CD8-positive, alpha-beta memory T cell (primary cell): Measurements from ENCODE around the gene MKS1. TPM values are rescaled to one million over a fixed set of nuclear protein-coding genes. Genes with fewer than 3 reads are reported as not detected.

Experiments used
- CTCF ChIA-PET: fragments of 350-600 bp; sonication (Branson Sonifier 250); formaldehyde crosslinking; loops from one replicate; lab custom pipeline; 2021; ENCODE audit warnings: antibody characterized with exemption; lab: Charles Lee
- POLR2A ChIA-PET: fragments of 350-600 bp; sonication (Branson Sonifier 250); formaldehyde crosslinking; loops from one replicate; lab custom pipeline; 2021; ENCODE audit warnings: antibody characterized with exemption; lab: Charles Lee
- DNase-seq, 5 donors: peaks; one replicate each; pipeline versions ENCODE4 v3.0.0 to v3.0.0-alpha.2; 2020 to 2022; ENCODE audit warnings: mixed read lengths in 1 of 5
- H3K27ac ChIP-seq: one replicate; pipeline ENCODE4 v1.7.0; 2013; ENCODE audit warnings: low read depth, mild to moderate bottlenecking, low read length, moderate library complexity
- H3K27me3 ChIP-seq: 2 replicates; pipeline ENCODE4 v1.7.0; 2013; ENCODE audit warnings: low read length, mild to moderate bottlenecking; ENCODE audit not compliant: insufficient read depth, poor library complexity, severe bottlenecking
- H3K36me3 ChIP-seq: 2 replicates; pipeline ENCODE4 v1.7.0; 2013; ENCODE audit warnings: mild to moderate bottlenecking, low read length, moderate library complexity; ENCODE audit not compliant: insufficient read depth
- H3K4me1 ChIP-seq: 2 replicates; pipeline ENCODE4 v1.7.0; 2013; ENCODE audit warnings: mild to moderate bottlenecking, low read length, moderate library complexity; ENCODE audit not compliant: insufficient read depth
- H3K4me3 ChIP-seq: 2 replicates; pipeline ENCODE4 v1.7.0; 2013; ENCODE audit warnings: mild to moderate bottlenecking, low read length
- H3K9me3 ChIP-seq: 2 replicates; pipeline ENCODE4 v1.7.0; 2013; ENCODE audit warnings: mild to moderate bottlenecking, low read length
- H3K27ac Mint-ChIP-seq, 8 donors: one replicate each; pipeline ENCODE4 v1.8.0; 2020 to 2021; ENCODE audit warnings: mixed read lengths in 8 of 8, mild to moderate bottlenecking in 6 of 8, inconsistent platforms in 3 of 8, moderate library complexity in 3 of 8
- H3K27me3 Mint-ChIP-seq, 2 donors: one replicate each; pipeline ENCODE4 v1.8.0; 2020 to 2021; ENCODE audit warnings: mixed read lengths in 2 of 2, mild to moderate bottlenecking in 1 of 2, moderate library complexity in 1 of 2
- H3K36me3 Mint-ChIP-seq, 3 donors: one replicate each; pipeline ENCODE4 v1.8.0; 2020 to 2021; ENCODE audit warnings: mixed read lengths in 3 of 3, inconsistent platforms in 1 of 3, mild to moderate bottlenecking in 1 of 3
- H3K4me1 Mint-ChIP-seq, 3 donors: one replicate each; pipeline ENCODE4 v1.8.0; 2020 to 2021; ENCODE audit warnings: mixed read lengths in 3 of 3, inconsistent platforms in 1 of 3, mild to moderate bottlenecking in 1 of 3
- H3K4me3 Mint-ChIP-seq, 7 donors: one replicate each; pipeline ENCODE4 v1.8.0; 2020 to 2021; ENCODE audit warnings: mixed read lengths in 7 of 7, mild to moderate bottlenecking in 6 of 7, moderate library complexity in 4 of 7, inconsistent platforms in 2 of 7
- H3K9me3 Mint-ChIP-seq, 5 donors: one replicate each; pipeline ENCODE4 v1.8.0; 2020 to 2022; ENCODE audit warnings: mixed read lengths in 5 of 5, mild to moderate bottlenecking in 3 of 5, moderate library complexity in 2 of 5, inconsistent platforms in 1 of 5
- polyA plus RNA-seq: library from polyadenylated mRNA; unstranded; fragments of 300-500 nt; fragmentation: Illumina TruSeq; gene quantifications from one replicate; pipeline ENCODE4 v1.2.3, GENCODE V29; 2021
- total RNA-seq, 2 experiments: library from RNA; stranded (reverse); gene quantifications; one replicate each; pipeline ENCODE4 v1.2.3, GENCODE V29; 2021

Gene MKS1
- total and polyA plus RNA-seq, 3 experiments from 2014 or later, result 10.7 to 33.9 (median 26.2) TPM

GRCh38 chr17:58210922-58211321, 8.1 kb downstream of the MKS1 start:
- Mint-ChIP-seq H3K4me1 (no peaks in the 10 kb centered on the region), H3K27me3 (no peaks in the 10 kb centered on the region), H3K27ac (no peak overlapping the region), H3K9me3 (no peaks in the 10 kb centered on the region), H3K36me3 (peaks cover 0 to 82% (median 22%) of the 10 kb centered on the region in 3 donors), H3K4me3 (no peak overlapping the region)
- Histone ChIP-seq H3K36me3 (peaks cover 24% of the 10 kb centered on the region), H3K4me1 (no peaks in the 10 kb centered on the region), H3K4me3 (no peak overlapping the region), H3K9me3 (no peaks in the 10 kb centered on the region), H3K27ac (no peak overlapping the region), H3K27me3 (no peaks in the 10 kb centered on the region)
- ChIA-PET POLR2A (no interaction called here), CTCF (no interaction called here)
- no peak for DNase-seq

- Histone ChIP-seq H3K27me3 (no peaks in the 10 kb centered on the region), H3K4me1 (no peaks in the 10 kb centered on the region), H3K36me3 (peaks cover 18% of the 10 kb centered on the region), H3K4me3 (no peak overlapping the region), H3K9me3 (no peaks in the 10 kb centered on the region), H3K27ac (no peak overlapping the region)
- ChIA-PET CTCF (no interaction called here), POLR2A (no interaction called here)
- no peak for DNase-seq
- Mint-ChIP-seq H3K9me3 (no peaks in the 10 kb centered on the region), H3K36me3 (peaks cover 0 to 68% (median 19%) of the 10 kb centered on the region in 3 donors), H3K4me3 (no peak overlapping the region), H3K27me3 (no peaks in the 10 kb centered on the region), H3K27ac (peak overlapping the region in 2 of 8 donors; percentile 4 to 84), H3K4me1 (no peaks in the 10 kb centered on the region)
Observed at GRCh38 chr17:58208344-58208743, 10.7 kb downstream of the MKS1 start.

- no peak overlapping the region for H3K4me3 ChIP-seq
- CTCF ChIA-PET, result no interaction called here
- Mint-ChIP-seq H3K4me3 (no peak overlapping the region), H3K27me3 (no peaks in the 10 kb centered on the region), H3K36me3 (peaks cover 0 to 59% (median 17%) of the 10 kb centered on the region in 3 donors), H3K4me1 (no peaks in the 10 kb centered on the region), H3K27ac (peak overlapping the region in 1 of 8 donors; percentile 17), H3K9me3 (no peaks in the 10 kb centered on the region)
- POLR2A ChIA-PET, result no interaction called here
- H3K36me3 ChIP-seq, result peaks cover 9% of the 10 kb centered on the region
- no peak overlapping the region for H3K27ac ChIP-seq
- no peaks in the 10 kb centered on the region for H3K27me3 ChIP-seq
- no peak for DNase-seq
- no peaks in the 10 kb centered on the region for H3K9me3 ChIP-seq
- H3K4me1 ChIP-seq, result no peaks in the 10 kb centered on the region
Observed at GRCh38 chr17:58207451-58207850, 11.6 kb downstream of the MKS1 start.

- Mint-ChIP-seq H3K27me3 (no peaks in the 10 kb centered on the region), H3K36me3 (peaks cover 0 to 48% (median 13%) of the 10 kb centered on the region in 3 donors), H3K9me3 (no peaks in the 10 kb centered on the region), H3K4me1 (no peaks in the 10 kb centered on the region), H3K27ac (peak overlapping the region in 1 of 8 donors; percentile 92), H3K4me3 (no peak overlapping the region)
- no peak for DNase-seq
- Histone ChIP-seq H3K27me3 (no peaks in the 10 kb centered on the region), H3K9me3 (no peaks in the 10 kb centered on the region), H3K27ac (no peak overlapping the region), H3K4me3 (no peak overlapping the region), H3K4me1 (no peaks in the 10 kb centered on the region), H3K36me3 (peaks cover 3% of the 10 kb centered on the region)
- CTCF ChIA-PET, result interaction anchor here (1.8 kb wide), 1 partner anchor 8 kb away, joined by 5 read pairs; no protein-coding TSS in a partner anchor
- POLR2A ChIA-PET, result no interaction called here
Observed at GRCh38 chr17:58205936-58206335, 13.1 kb downstream of the MKS1 start.

GRCh38 chr17:58204796-58205195, 14.3 kb downstream of the MKS1 start:
- no peak overlapping the region for H3K4me3 Mint-ChIP-seq
- CTCF ChIA-PET, result interaction anchor here (1.8 kb wide), 1 partner anchor 9 kb away, joined by 5 read pairs; no protein-coding TSS in a partner anchor
- H3K27ac Mint-ChIP-seq, result no peak overlapping the region
- H3K4me1 Mint-ChIP-seq, result peaks cover 0 to 3% (median 3%) of the 10 kb centered on the region in 3 donors
- no peak overlapping the region for H3K4me3 ChIP-seq
- H3K9me3 ChIP-seq, result no peaks in the 10 kb centered on the region
- H3K36me3 ChIP-seq, result peaks cover 3% of the 10 kb centered on the region
- no peak for DNase-seq
- POLR2A ChIA-PET, result no interaction called here
- H3K27me3 ChIP-seq, result no peaks in the 10 kb centered on the region
- no peaks in the 10 kb centered on the region for H3K4me1 ChIP-seq
- no peak overlapping the region for H3K27ac ChIP-seq
- peaks cover 0 to 3% of the 10 kb centered on the region in 2 donors for H3K27me3 Mint-ChIP-seq
- no peaks in the 10 kb centered on the region for H3K9me3 Mint-ChIP-seq
- peaks cover 0 to 37% (median 8%) of the 10 kb centered on the region in 3 donors for H3K36me3 Mint-ChIP-seq

GRCh38 chr17:58202859-58203258, 16.2 kb downstream of the MKS1 start:
- Mint-ChIP-seq H3K27ac (no peak overlapping the region), H3K36me3 (peaks cover 0 to 22% (median 0%) of the 10 kb centered on the region in 3 donors), H3K4me3 (no peak overlapping the region), H3K27me3 (peaks cover 2 to 14% of the 10 kb centered on the region in 2 donors), H3K4me1 (peaks cover 0 to 3% (median 3%) of the 10 kb centered on the region in 3 donors), H3K9me3 (no peaks in the 10 kb centered on the region)
- H3K27ac ChIP-seq, result no peak overlapping the region
- no peak overlapping the region for H3K4me3 ChIP-seq
- no peaks in the 10 kb centered on the region for H3K36me3 ChIP-seq
- H3K4me1 ChIP-seq, result no peaks in the 10 kb centered on the region
- ChIA-PET POLR2A (no interaction called here), CTCF (no interaction called here)
- H3K27me3 ChIP-seq, result no peaks in the 10 kb centered on the region
- DNase-seq, result no peak
- H3K9me3 ChIP-seq, result no peaks in the 10 kb centered on the region

GRCh38 chr17:58200024-58200633, 18.9 kb downstream of the MKS1 start:
- H3K9me3 Mint-ChIP-seq, result no peaks in the 10 kb centered on the region
- POLR2A ChIA-PET, result interaction anchor here (0.6 kb wide), 1 partner anchor 294 kb away, joined by 4 read pairs; no protein-coding TSS in a partner anchor
- no peak overlapping the region for H3K4me3 Mint-ChIP-seq
- Histone ChIP-seq H3K9me3 (no peaks in the 10 kb centered on the region), H3K4me1 (no peaks in the 10 kb centered on the region), H3K4me3 (no peak overlapping the region), H3K27me3 (no peaks in the 10 kb centered on the region), H3K36me3 (no peaks in the 10 kb centered on the region), H3K27ac (no peak overlapping the region)
- peak; percentile 18 to 70 (median 28) for DNase-seq
- H3K36me3 Mint-ChIP-seq, result peaks cover 0 to 2% (median 0%) of the 10 kb centered on the region in 3 donors
- peaks cover 4 to 25% of the 10 kb centered on the region in 2 donors for H3K27me3 Mint-ChIP-seq
- CTCF ChIA-PET, result interaction anchor here (0.7 to 1.9 kb wide), 17 partner anchors 9 to 217 kb away, joined by 3 to 9 read pairs (median 3); partner anchors contain the start of genes EPX and RNF43
- H3K4me1 Mint-ChIP-seq, result peaks cover 0 to 3% (median 3%) of the 10 kb centered on the region in 3 donors
- H3K27ac Mint-ChIP-seq, result no peak overlapping the region

GRCh38 chr17:58196610-58197009, 22.4 kb downstream of the MKS1 start:
- no peak overlapping the region for H3K27ac ChIP-seq
- H3K36me3 Mint-ChIP-seq, result no peaks in the 10 kb centered on the region
- no peak overlapping the region for H3K4me3 Mint-ChIP-seq
- ChIA-PET CTCF (no interaction called here), POLR2A (no interaction called here)
- H3K4me1 ChIP-seq, result no peaks in the 10 kb centered on the region
- no peaks in the 10 kb centered on the region for H3K9me3 ChIP-seq
- H3K27ac Mint-ChIP-seq, result no peak overlapping the region
- no peaks in the 10 kb centered on the region for H3K36me3 ChIP-seq
- DNase-seq, result no peak
- no peak overlapping the region for H3K4me3 ChIP-seq
- peaks cover 4 to 29% of the 10 kb centered on the region in 2 donors for H3K27me3 Mint-ChIP-seq
- peaks cover 0 to 3% (median 3%) of the 10 kb centered on the region in 3 donors for H3K4me1 Mint-ChIP-seq
- H3K27me3 ChIP-seq, result no peaks in the 10 kb centered on the region
- no peaks in the 10 kb centered on the region for H3K9me3 Mint-ChIP-seq
